Hematopoietic multipotent progenitor cell treated with erythropoietin and hydrocortisone succinate and interleukin-3 and kit ligand, for 6 days (in vitro differentiated cells): ENCODE results near the gene TM4SF20.
"Not testable (repeated sequence)": the region's sequence is repeated elsewhere in the genome, so short reads cannot be mapped to it uniquely, and the experiment has no call there.

Experiments used
- DNase-seq: peaks from one replicate; pipeline ENCODE4 v3.0.0-alpha.2; 2015

TM4SF20 gene

DNA sequence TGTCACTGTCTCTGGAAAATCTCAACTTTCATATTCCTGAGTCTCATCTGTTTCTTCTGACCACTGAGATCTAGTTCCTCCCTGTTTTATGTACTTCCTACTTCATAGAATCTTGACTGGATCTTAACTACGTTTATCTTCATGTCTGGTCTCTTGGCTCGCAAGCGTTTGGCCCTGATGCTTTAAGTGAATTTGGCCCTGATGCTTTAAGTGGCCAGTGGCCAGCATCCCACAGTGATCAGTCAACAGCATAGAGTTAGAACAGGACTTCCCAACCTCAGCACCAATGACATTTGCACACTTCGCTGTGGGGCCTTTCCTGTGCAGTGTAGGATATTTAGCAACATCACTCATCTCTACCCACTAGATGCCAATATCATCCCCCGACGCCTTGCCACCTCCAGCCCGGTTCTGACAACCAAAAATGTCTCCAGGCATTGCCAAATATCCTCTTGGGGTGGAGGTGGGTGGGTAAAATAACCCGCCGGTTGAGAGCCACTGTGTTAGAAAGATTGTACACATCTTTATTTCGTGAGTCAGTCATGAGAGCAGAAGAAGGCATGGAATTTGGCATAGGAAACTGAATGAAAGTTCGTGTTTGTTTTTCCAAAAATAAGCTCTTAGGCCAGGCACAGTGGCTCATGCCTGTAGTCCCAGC is 12.2 kb downstream of the TM4SF20 start:
- no peak for DNase-seq

GRCh38 chr2:227365833-227366232 is 13.3 kb downstream of the TM4SF20 start:
- DNase-seq = no peak

DNA sequence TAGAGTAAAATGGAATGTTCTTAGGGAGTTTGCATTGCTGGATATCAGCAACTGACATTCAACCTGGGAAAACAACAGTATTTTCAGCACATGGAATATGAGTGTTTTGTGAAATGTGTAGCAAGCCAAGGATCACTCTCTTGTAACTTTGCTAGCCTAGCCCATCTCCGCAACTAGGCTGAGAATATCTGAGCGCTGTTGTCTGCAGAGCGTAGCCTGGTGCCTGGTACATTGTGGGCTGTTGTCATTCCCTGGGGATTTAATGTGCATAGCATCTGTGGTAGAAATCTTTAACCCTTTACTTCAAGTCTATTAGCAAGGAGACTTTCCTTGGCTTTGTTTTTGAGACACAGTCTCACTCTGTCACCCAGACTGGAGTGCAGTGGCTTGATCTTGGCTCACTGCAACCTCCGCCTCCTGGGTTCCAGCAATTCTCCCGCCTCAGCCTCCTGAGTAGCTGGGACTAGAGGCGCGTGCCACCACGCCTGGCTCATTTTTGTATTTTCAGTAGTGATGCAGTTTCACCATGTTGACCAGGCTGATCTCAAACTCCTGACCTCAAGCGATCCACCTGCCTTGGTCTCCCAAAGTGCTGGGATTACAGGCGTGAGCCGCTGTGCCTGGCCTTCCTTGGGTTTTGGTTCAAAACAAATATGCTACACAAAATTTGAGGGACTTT is 14.4 kb downstream of the TM4SF20 start:
- not testable (repeated sequence) for DNase-seq

DNA sequence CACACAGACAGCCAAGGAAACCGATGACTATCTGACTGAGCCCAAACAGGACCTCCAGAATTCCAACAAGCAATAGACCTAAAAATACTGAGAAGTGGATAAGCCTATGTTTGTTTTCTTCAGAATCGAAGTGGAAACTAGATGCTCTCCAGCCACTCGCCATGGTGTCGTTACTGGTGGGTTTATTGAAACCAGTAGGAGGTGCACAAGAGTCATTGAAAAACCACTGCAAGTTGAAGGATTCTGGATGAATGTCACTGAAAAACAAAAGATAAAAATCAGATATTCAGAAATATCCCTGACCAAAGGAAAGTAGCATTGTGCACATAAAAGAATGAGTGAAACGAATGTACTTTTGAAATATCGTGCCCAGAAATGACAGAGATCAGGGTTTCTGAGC is 15.3 kb downstream of the TM4SF20 start:
- peak; percentile 21 for DNase-seq

DNA sequence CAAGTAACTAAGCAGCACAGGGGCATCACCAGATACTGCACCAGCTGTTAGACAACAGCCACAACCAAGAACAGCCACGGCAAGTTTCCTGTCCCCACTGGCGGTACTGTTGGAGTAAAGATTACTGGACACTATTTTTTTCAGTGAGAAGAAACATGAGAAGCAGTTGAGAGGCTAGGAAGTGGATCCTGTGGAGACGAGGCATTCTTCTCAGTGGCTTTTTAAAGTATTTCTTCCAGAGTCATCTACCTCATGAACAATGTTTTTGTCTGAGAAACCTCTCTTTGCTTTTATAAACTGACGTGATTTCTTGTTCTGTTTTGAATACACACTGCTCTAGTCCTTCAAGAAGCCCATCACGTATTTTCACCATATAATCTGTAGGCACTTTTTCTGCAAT is 18.8 kb downstream of the TM4SF20 start:
- no peak for DNase-seq

DNA sequence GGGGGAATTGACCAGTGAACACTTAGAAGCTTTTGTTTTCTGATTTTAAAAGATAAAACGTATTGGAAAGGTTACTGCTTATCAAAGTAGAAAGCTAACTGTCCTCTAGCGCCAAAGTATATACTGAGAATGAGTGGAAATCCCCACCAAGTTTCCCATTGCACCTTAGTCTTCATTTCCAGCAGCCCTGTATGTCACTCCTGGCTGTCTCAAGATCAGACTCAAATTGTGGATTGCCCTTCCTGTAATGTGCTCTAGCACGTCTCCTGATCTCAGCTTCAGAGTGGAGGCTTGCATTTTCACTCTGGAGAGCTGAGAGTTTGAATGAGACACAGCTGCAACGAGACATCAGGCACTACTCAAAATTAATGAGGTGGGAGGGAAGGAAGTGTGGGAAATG is 27.5 kb downstream of the TM4SF20 start:
- no peak for DNase-seq

GRCh38 chr2:227349989-227350612 is 29.0 kb downstream of the TM4SF20 start:
- DNase-seq = no peak

DNA sequence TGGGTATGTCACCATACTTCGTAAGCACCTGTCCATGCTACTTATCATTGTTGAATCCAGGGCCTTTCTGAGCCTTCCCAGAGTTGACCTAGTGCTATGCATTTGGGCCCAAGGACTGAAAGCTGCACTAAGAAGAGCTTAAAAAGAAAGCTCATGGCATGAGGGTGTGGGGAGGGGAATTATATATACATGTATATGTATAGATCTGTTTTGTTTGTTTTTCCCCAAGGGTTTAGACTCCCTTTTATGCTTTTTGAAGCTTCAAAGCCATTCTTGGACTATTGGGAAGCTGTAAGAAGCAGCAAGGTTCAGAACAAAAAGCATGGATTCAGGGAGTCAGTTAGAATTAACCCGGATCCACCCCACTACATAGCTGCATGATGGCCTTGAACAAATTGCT is 30.8 kb downstream of the TM4SF20 start:
- no peak for DNase-seq

- no peak for DNase-seq
Observed at GRCh38 chr2:227347117-227347516, 32.0 kb downstream of the TM4SF20 start.

- DNase-seq = no peak
Observed at GRCh38 chr2:227344231-227344630, 34.9 kb downstream of the TM4SF20 start.

DNA sequence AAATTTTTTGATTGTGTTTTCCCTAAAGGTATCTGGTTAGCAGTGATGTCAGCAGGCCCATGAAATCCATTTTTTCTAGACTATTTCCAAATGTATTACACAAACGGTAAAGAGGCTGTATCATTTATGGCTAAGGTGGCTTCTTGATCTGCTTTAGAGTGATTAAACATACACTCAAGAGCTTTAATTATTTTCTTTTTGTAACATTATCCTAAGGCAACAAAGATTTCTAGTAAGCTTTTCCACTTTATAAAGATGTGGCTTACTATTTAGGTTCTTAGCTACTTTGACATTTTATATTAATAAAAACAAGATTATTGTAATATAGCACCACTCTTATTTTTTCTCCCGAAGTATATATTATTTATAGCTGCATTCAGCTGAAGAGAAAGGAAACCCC is 37.6 kb downstream of the TM4SF20 start:
- no peak for DNase-seq

GRCh38 chr2:227340106-227340505 is 39.0 kb downstream of the TM4SF20 start:
- DNase-seq = no peak

DNA sequence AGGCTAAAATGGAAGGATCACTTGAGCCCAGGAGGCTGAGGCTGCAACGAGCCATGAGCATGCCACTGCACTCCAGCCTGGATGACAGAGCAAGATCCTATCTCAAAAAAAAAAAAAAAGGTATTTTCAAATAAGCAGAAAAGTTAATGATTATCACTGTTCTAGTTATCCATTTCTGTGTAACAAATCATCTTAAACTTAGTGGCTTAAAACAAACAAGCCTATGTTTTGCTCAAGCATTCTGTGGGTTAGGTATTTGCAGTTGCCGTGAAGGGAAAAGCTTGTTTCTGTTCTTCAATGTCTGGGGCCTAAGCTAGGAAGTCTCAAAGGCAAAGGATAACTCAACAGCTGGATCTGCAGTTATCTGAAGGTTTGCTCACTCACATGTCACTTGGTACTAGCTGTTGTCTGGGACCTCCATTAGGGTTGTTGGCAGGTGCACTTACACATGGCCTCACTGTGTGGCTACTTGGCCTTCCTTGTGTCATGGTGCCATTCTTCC is 40.0 kb downstream of the TM4SF20 start:
- DNase-seq = no peak

DNA sequence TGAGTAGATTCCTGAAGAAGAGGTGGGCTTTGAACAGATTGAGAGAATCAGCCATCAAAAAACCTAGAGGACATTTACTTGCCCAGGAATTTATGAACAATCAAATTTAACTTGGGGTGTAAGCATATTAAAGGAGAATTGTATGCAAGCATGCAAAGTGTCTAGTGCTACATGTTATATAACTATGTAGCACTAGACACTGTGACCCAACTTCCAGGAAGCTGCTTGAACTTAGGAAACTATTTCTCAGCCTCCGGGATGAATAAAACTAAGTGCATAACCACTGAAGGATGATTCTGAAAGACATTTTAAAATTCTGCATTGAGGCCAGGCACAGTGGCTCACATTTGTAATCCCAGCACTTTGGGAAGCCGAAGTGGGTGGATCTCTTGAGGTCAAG is 41.7 kb downstream of the TM4SF20 start:
- no peak for DNase-seq

DNA sequence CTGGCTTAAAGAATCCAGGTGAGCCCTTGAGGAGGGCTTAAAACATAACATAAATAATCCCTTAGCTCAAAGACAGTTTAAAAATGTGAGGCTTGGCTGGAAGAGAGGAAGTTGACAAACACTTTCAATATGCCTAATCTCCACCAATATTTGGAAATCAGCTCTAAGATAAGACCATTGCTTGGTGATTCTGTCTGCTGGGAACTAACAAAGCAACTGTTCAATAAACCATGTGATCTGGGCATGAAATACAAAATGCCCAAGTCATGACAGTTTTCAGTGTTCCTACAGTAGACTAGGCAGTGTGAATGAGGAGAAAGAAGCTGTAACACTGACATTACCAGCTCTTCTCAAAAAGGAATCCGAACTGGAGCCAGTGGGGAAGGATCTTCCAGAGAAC is 43.4 kb downstream of the TM4SF20 start:
- DNase-seq = peak; percentile 43

DNA sequence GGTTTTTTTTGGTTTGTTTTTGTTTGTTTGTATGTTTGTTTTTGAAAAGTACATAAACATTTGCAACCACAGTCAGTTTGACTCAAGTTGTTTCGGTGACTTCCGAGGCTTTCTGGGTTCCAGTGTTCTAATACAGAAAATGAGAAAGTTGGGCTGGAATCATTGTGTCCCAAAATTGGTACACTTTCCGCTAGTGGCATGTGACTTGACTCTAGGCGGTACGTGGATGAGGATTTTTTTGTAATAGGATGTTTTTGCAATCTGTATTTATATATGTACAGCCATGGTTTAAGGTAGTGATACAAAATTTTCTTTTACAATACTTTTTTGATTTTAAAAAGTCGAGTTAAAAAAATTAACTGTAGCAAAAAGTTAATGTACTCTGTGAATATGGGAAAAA is 52.3 kb downstream of the TM4SF20 start:
- DNase-seq = no peak

- DNase-seq = peak; percentile 48
Observed at GRCh38 chr2:227325839-227326195, 53.3 kb downstream of the TM4SF20 start.

GRCh38 chr2:227324995-227325838 is 53.9 kb downstream of the TM4SF20 start, which contains the start of gene MFF:
TSS of gene MFF (plus strand) at chr2:227325251. CDS start at chr2:227330666, 5,415 bp downstream.
- peak; percentile 96 for DNase-seq

DNA sequence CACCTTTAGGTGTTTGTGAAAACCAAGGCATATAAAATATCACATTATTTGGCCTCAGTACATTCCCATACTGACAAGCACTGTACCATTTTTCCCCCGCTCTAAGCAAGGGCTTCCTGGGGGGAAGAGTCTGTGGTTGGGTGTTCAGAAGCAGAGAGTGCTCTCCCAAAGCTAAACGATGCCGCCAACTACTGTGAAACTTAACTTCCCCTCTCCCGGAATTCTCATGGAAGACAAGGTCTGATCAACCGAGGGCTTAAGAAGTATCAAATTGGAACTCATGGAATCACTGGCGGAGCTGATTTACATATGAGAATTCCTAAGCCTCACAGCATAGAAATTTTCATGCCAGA is 54.5 kb downstream of the TM4SF20 start:
- DNase-seq = no peak

- no peak for DNase-seq
Observed at GRCh38 chr2:227323818-227324217, 55.3 kb downstream of the TM4SF20 start.

- DNase-seq = peak; percentile 83
Observed at GRCh38 chr2:227322530-227323205, 56.4 kb downstream of the TM4SF20 start.

DNA sequence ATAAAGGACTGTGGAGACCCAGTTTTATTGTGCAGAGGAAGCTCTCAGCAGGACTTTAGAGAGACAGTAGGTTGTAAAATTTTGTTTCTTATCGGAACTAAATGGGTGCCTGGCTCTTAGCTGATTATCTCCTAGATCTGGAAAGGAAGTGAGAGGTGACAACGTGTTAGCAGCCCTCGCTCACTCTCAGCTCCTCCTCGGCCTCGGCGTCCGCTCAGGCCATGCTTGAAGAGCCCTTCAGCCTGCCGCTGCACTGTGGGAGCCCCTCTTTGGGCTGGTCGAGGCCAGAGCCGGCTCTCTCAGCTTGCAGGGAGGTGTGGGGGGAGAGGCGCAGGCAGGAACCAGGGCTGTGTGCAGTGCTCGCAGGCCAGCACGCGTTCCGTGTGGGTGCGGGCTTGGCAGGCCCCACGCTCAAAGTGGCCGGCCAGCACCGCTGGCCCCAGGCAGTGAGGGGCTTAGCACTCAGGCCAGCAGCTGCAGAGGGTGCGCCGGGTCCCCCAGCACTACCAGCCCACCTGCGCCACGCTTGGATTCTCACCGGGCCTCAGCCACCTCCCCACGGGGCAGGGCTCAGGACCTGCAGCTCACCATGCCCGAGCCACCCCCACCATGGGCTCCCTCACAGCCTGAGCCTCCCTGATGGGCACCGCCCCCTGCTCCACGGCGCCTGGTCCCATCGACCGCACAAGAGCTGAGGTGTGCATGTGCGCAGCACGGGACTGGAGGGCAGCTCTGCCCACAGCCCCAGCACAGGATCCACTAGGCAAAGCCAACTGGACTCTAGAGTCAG is 58.6 kb downstream of the TM4SF20 start:
- no peak for DNase-seq
